HCT116 (cell line): Measurements from ENCODE around the gene TSPAN14. TPM values are rescaled to one million over a fixed set of nuclear protein-coding genes. Genes with fewer than 3 reads are reported as not detected.

Source experiments
- ATAC-seq: fragments of 200-7000 bp; cut with Tn5 transposase; 2 replicates; pipeline ENCODE4 v1.9.1; 2020; ENCODE audit warnings: mild to moderate bottlenecking, moderate library complexity
- BruUV-seq: library from RNA; stranded (reverse); fragments of 400-500 nt; replicated peaks from 2 replicates; lab custom pipeline; 2021; lab: Mats Ljungman, UMichigan
- CTCF ChIA-PET: fragments of 300-600 bp; sonication (Branson Sonifier 250); formaldehyde crosslinking; loops from one replicate; lab custom pipeline; 2021; ENCODE audit warnings: antibody characterized with exemption; lab: Charles Lee
- POLR2A ChIA-PET: fragments of 300-600, 350-600 bp; sonication (Branson Sonifier 250); formaldehyde crosslinking; loops from one replicate; lab custom pipeline; 2021; ENCODE audit warnings: antibody characterized with exemption; lab: Charles Lee
- RAD21 ChIA-PET, 2 experiments: fragments of 300-600 bp; sonication (Branson Sonifier 250); formaldehyde crosslinking; loops; one replicate each; lab custom pipeline; 2023; ENCODE audit warnings: low total read pairs in 2 of 2; ENCODE audit not compliant: uncharacterized antibody in 2 of 2, unreplicated experiment in 2 of 2, low non-redundant PET in 1 of 2; lab: Charles Lee
- DNase-seq: peaks from one replicate; pipeline ENCODE4 v3.0.0-alpha.2; 2010; ENCODE audit warnings: low read depth, low spot score
- H2AFZ ChIP-seq: fragments of 200-600 bp; shearing (Covaris generic), sonication (generic); 2 replicates; pipeline ENCODE4 v1.6.1; 2017; ENCODE audit warnings: low read depth, mixed run types, mixed read lengths, antibody characterized with exemption, low read length; ENCODE audit not compliant: poor library complexity, severe bottlenecking
- H3K27ac ChIP-seq: 2 replicates; pipeline ENCODE4 v1.5.1; 2012; ENCODE audit warnings: low read depth, low read length
- H3K27me3 ChIP-seq: fragments of 200-600 bp; sonication (generic); 2 replicates; pipeline ENCODE4 v1.6.1; 2016; ENCODE audit warnings: mixed run types, low read length, mixed read lengths; ENCODE audit not compliant: insufficient read depth
- H3K36me3 ChIP-seq, 2 experiments: fragments of 200-500 bp in 1 of 2; fragments of 200-600 bp in 1 of 2; sonication (Bioruptor generic) in 1 of 2; sonication (generic) in 1 of 2; 2 replicates each; pipeline versions ENCODE4 v1.5.1 to v1.6.1; 2014 to 2016; ENCODE audit warnings: low read length in 2 of 2, inconsistent platforms in 1 of 2, mixed read lengths in 1 of 2, mixed run types in 1 of 2; ENCODE audit not compliant: insufficient read depth in 2 of 2, control insufficient read depth in 1 of 2
- H3K4me1 ChIP-seq, 2 experiments: fragments of 200-600 bp in 1 of 2; sonication (generic) in 1 of 2; 2 replicates each; pipeline versions ENCODE4 v1.5.1 to v1.6.1; 2012 to 2017; ENCODE audit warnings: low read length in 2 of 2, inconsistent platforms in 1 of 2, mild to moderate bottlenecking in 1 of 2, mixed read lengths in 1 of 2, mixed run types in 1 of 2, moderate library complexity in 1 of 2; ENCODE audit not compliant: insufficient read depth in 2 of 2, control insufficient read depth in 1 of 2
- H3K4me2 ChIP-seq: fragments of 200-600 bp; sonication (generic); 2 replicates; pipeline ENCODE4 v1.6.1; 2017; ENCODE audit warnings: mixed run types, low read length, mixed read lengths
- H3K4me3 ChIP-seq, 2 experiments: fragments of 200-600 bp in 1 of 2; sonication (generic) in 1 of 2; replicated peaks in 1 of 2; 2 replicates each; pipeline ENCODE4 v1.5.1; 2011 to 2016; ENCODE audit warnings: low read length in 2 of 2, control low read depth in 1 of 2, low read depth in 1 of 2, mild to moderate bottlenecking in 1 of 2, mixed read lengths in 1 of 2, mixed run types in 1 of 2
- H3K79me2 ChIP-seq: fragments of 200-600 bp; sonication (generic); 2 replicates; pipeline ENCODE4 v1.6.1; 2017; ENCODE audit warnings: mild to moderate bottlenecking, mixed run types, low read length, moderate library complexity, mixed read lengths; ENCODE audit not compliant: insufficient read depth
- H3K9ac ChIP-seq: fragments of 200-600 bp; sonication (generic); 2 replicates; pipeline ENCODE4 v1.6.1; 2016; ENCODE audit warnings: low read length, mixed read lengths
- H3K9me2 ChIP-seq: fragments of 200-600 bp; sonication (generic), shearing (Covaris generic); 2 replicates; pipeline ENCODE4 v1.6.1; 2017; ENCODE audit warnings: mixed run types, mild to moderate bottlenecking, moderate library complexity; ENCODE audit not compliant: insufficient read depth
- H3K9me3 ChIP-seq, 2 experiments: fragments of 200-500 bp in 1 of 2; fragments of 200-600 bp in 1 of 2; sonication (Bioruptor generic) in 1 of 2; sonication (generic) in 1 of 2; 2 replicates each; pipeline ENCODE4 v1.6.1; 2014 to 2017; ENCODE audit warnings: low read length in 2 of 2, mixed read lengths in 2 of 2, inconsistent platforms in 1 of 2, low read depth in 1 of 2, mild to moderate bottlenecking in 1 of 2, mixed run types in 1 of 2, moderate library complexity in 1 of 2; ENCODE audit not compliant: control insufficient read depth in 1 of 2, insufficient read depth in 1 of 2
- H4K20me1 ChIP-seq: fragments of 200-600 bp; sonication (generic), shearing (Covaris generic); 2 replicates; pipeline ENCODE4 v1.6.1; 2017; ENCODE audit warnings: mixed run types, mild to moderate bottlenecking, moderate library complexity; ENCODE audit not compliant: insufficient read depth
- ATF3 ChIP-seq: IDR thresholded peaks from 2 replicates; pipeline ENCODE4 v1.6.1; 2012
- CTCF ChIP-seq, 3 experiments: fragments of 200-600 bp in 1 of 3; sonication (generic) in 1 of 3; IDR thresholded peaks in 2 of 3; conservative IDR thresholded peaks in 1 of 3; 2 replicates each; pipeline ENCODE4 v1.5.1; 2012 to 2017; ENCODE audit warnings: low read depth in 2 of 3, low read length in 2 of 3, antibody characterized with exemption in 1 of 3, borderline replicate concordance in 1 of 3, control low read depth in 1 of 3, mild to moderate bottlenecking in 1 of 3, mixed read lengths in 1 of 3, mixed run types in 1 of 3, moderate library complexity in 1 of 3; ENCODE audit not compliant: insufficient read depth in 1 of 3
- EZH2 ChIP-seq: fragments of 200-600 bp; sonication (generic); IDR thresholded peaks from 2 replicates; pipeline ENCODE4 v1.6.1; 2017; ENCODE audit warnings: antibody characterized with exemption, mixed run types
- EZH2phosphoT487 ChIP-seq: fragments of 200-600 bp; IDR thresholded peaks from 2 replicates; pipeline ENCODE4 v1.6.1; 2018; ENCODE audit warnings: antibody characterized with exemption, borderline replicate concordance
- POLR2A ChIP-seq: IDR thresholded peaks from 2 replicates; pipeline ENCODE4 v1.7.0; 2011; ENCODE audit warnings: borderline replicate concordance; ENCODE audit not compliant: insufficient read depth, insufficient read length; ENCODE audit errors: extremely low read depth
- POLR2AphosphoS5 ChIP-seq: IDR thresholded peaks from 2 replicates; pipeline ENCODE4 v1.6.1; 2011; ENCODE audit warnings: mild to moderate bottlenecking, low read depth, low read length, moderate library complexity
- RAD21 ChIP-seq: IDR thresholded peaks from 2 replicates; pipeline ENCODE4 v1.6.1; 2012; ENCODE audit warnings: low read depth, mild to moderate bottlenecking
- SP1 ChIP-seq: IDR thresholded peaks from 2 replicates; pipeline ENCODE4 v1.6.1; 2012; ENCODE audit warnings: low read depth
- SRF ChIP-seq: IDR thresholded peaks from 2 replicates; pipeline ENCODE4 v1.6.1; 2012; ENCODE audit warnings: low read depth
- TCF7L2 ChIP-seq: IDR thresholded peaks from 2 replicates; pipeline ENCODE4 v1.7.0; 2011; ENCODE audit warnings: borderline replicate concordance, inconsistent platforms; ENCODE audit not compliant: insufficient read depth, insufficient read length; ENCODE audit errors: extremely low read depth
- YY1 ChIP-seq: IDR thresholded peaks from 2 replicates; pipeline ENCODE4 v1.6.1; 2011; ENCODE audit warnings: low read length, low read depth, moderate library complexity, mild to moderate bottlenecking; ENCODE audit not compliant: insufficient replicate concordance; ENCODE audit errors: extremely low read depth
- ZFX ChIP-seq: fragments of 450-650 bp; IDR thresholded peaks from 2 replicates; pipeline ENCODE4 v1.6.1; 2017
- ZNF274 ChIP-seq: fragments of 200-500 bp; sonication (Bioruptor generic); IDR thresholded peaks from 2 replicates; pipeline ENCODE4 v1.6.1; 2014; ENCODE audit warnings: mild to moderate bottlenecking, low read depth, low read length, inconsistent platforms
- intact Hi-C: fragments of 100-400 bp; cut with micrococcal nuclease; formaldehyde crosslinking; loops from 2 replicates; pipeline ENCODE4 v1.10.0; 2022
- total RNA-seq: library from RNA; stranded (reverse); gene quantifications from one replicate; pipeline ENCODE4 v1.2.1, GENCODE V29; 2021; ENCODE audit not compliant: unreplicated experiment

TSPAN14 gene
- total RNA-seq, 1 experiment from 2014 or later = 86.8 TPM

GRCh38 chr10:80561950-80562349 is 107.8 kb downstream of the TSPAN14 start:
- TF ChIP-seq YY1 = no peak
- TF ChIP-seq TCF7L2 = no peak
- no peak for TF ChIP-seq CTCF (IDR thresholded peaks at IDR 0.05 in 2 of 3, conservative IDR thresholded peaks at IDR 0.05 in 1 of 3; ENCODE audit: borderline replicate concordance in 1 of 3, insufficient read depth in 1 of 3, low read depth in 2 of 3, low read length in 2 of 3)
- TF ChIP-seq ZNF274 = no peak
- no peak for TF ChIP-seq ZFX
- no peak for TF ChIP-seq EZH2
- TF ChIP-seq EZH2phosphoT487 = no peak
- no peak for TF ChIP-seq POLR2AphosphoS5
- no peak for TF ChIP-seq SRF
- TF ChIP-seq SP1 = no peak
- TF ChIP-seq ATF3 = no peak
- no peak for TF ChIP-seq RAD21
- TF ChIP-seq POLR2A = no peak
- no peaks in the 10 kb centered on the region for H3K36me3 ChIP-seq
- BruUV-seq = no TSS peak
- H3K9me2 ChIP-seq = no peaks in the 10 kb centered on the region
- POLR2A ChIA-PET = no interaction called here
- CTCF ChIA-PET = no interaction called here
- no peak overlapping the region for H3K9ac ChIP-seq
- RAD21 ChIA-PET = no interaction called here
- no peak overlapping the region for H3K4me2 ChIP-seq
- ATAC-seq (no peak), DNase-seq (no peak)
- H4K20me1 ChIP-seq = no peaks in the 10 kb centered on the region
- H3K79me2 ChIP-seq = no peaks in the 10 kb centered on the region
- H3K4me3 ChIP-seq = no peak overlapping the region
- H2AFZ ChIP-seq = no peak overlapping the region
- intact Hi-C loops = no loop called here
- H3K27me3 ChIP-seq = peaks cover under 1% of the 10 kb centered on the region; the same call in 1 of the 2 replicates
- no peaks in the 10 kb centered on the region for H3K9me3 ChIP-seq
- no peak overlapping the region for H3K27ac ChIP-seq
- H3K4me1 ChIP-seq = no peaks in the 10 kb centered on the region
